GM19438 (cell line): ENCODE measurements around the gene LRRC4.

Experiments used
- ATAC-seq: cut with Tn5 transposase; IDR thresholded peaks from one replicate; pipeline ENCODE4 v1.9.1; 2021; ENCODE audit warnings: low read depth; ENCODE audit not compliant: unreplicated experiment

LRRC4 gene

GRCh38 chr7:128033246-128033645, 2.0 kb upstream of the LRRC4 start:
- ATAC-seq, result no peak

GRCh38 chr7:128032605-128033235, 1.5 kb upstream of the LRRC4 start:
- ATAC-seq, result no peak

GRCh38 chr7:128031901-128032604, 816 bp upstream of the LRRC4 start:
- ATAC-seq, result peak; percentile 38

GRCh38 chr7:128030263-128030653, 979 bp downstream of the LRRC4 start:
- ATAC-seq, result no peak

- no peak for ATAC-seq
Measured at GRCh38 chr7:128029405-128029995, 1.7 kb downstream of the LRRC4 start.

GRCh38 chr7:128027485-128027980, 3.7 kb downstream of the LRRC4 start:
- ATAC-seq, result no peak

- no peak for ATAC-seq
Measured at GRCh38 chr7:128026551-128026950, 4.7 kb downstream of the LRRC4 start.

- no peak for ATAC-seq
Measured at GRCh38 chr7:128025819-128026218, 5.4 kb downstream of the LRRC4 start.

- ATAC-seq, result no peak
Measured at GRCh38 chr7:128025380-128025779, 5.9 kb downstream of the LRRC4 start.

GRCh38 chr7:128024151-128024550, 7.1 kb downstream of the LRRC4 start:
- no peak for ATAC-seq

GRCh38 chr7:128022631-128023532, 8.4 kb downstream of the LRRC4 start:
- no peak for ATAC-seq

GRCh38 chr7:128021366-128021765, 9.9 kb downstream of the LRRC4 start:
- ATAC-seq, result no peak

GRCh38 chr7:128020159-128020558, 11.1 kb downstream of the LRRC4 start:
- no peak for ATAC-seq

GRCh38 chr7:128019288-128019687, 11.9 kb downstream of the LRRC4 start:
- ATAC-seq, result no peak

GRCh38 chr7:128017862-128018845, 13.1 kb downstream of the LRRC4 start:
- no peak for ATAC-seq

- ATAC-seq, result no peak
Measured at GRCh38 chr7:128017460-128017859, 13.8 kb downstream of the LRRC4 start.

GRCh38 chr7:128014811-128015210, 16.4 kb downstream of the LRRC4 start:
- ATAC-seq, result no peak

- no peak for ATAC-seq
Measured at GRCh38 chr7:128011131-128011661, 20.0 kb downstream of the LRRC4 start.

GRCh38 chr7:128010391-128011127, 20.7 kb downstream of the LRRC4 start:
- no peak for ATAC-seq
